Hepatocyte (in vitro differentiated cells): Measurements from ENCODE around the gene L3MBTL1.

Experiments
- EZH2 ChIP-seq: fragments of 200-600 bp; sonication (generic); IDR thresholded peaks from 2 replicates; pipeline ENCODE4 v1.6.1; 2016; ENCODE audit warnings: antibody characterized with exemption, mild to moderate bottlenecking, borderline replicate concordance
- EZH2phosphoT487 ChIP-seq: fragments of 200-600 bp; sonication (generic); IDR thresholded peaks from one replicate; pipeline ENCODE4 v1.6.1; 2018; ENCODE audit warnings: antibody characterized with exemption, mild to moderate bottlenecking, low read depth, moderate library complexity; ENCODE audit not compliant: unreplicated experiment, severe bottlenecking
- TF ChIP-seq, protein P1 (sequence below): fragments of 200-600 bp; sonication (generic); IDR thresholded peaks from 2 replicates; pipeline ENCODE4 v1.5.1; 2016; ENCODE audit warnings: antibody characterized with exemption, mild to moderate bottlenecking; ENCODE audit not compliant: poor library complexity

DNA sequence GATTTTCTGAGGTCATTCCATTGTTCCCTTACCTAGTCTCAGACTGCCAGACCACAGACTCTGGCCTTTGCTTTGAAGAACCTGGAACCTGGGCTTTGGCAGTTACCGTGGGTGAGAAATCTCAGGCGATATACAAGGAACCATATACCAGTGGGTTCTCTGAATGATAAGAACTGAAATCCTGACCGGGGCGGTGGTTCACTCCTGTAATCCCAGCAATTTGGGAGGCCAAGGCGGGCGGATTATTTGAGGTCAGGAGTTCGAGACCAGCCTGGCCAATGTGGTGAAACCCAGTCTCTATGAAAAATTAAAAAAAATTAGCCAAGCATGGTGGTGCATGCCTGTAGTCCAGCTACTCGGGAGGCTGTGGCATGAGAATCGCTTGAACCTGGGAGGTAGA is 37.0 kb downstream of the L3MBTL1 start:
- TF ChIP-seq EZH2 (no peak), EZH2phosphoT487 (no peak)
- TF ChIP-seq, protein P1, sequence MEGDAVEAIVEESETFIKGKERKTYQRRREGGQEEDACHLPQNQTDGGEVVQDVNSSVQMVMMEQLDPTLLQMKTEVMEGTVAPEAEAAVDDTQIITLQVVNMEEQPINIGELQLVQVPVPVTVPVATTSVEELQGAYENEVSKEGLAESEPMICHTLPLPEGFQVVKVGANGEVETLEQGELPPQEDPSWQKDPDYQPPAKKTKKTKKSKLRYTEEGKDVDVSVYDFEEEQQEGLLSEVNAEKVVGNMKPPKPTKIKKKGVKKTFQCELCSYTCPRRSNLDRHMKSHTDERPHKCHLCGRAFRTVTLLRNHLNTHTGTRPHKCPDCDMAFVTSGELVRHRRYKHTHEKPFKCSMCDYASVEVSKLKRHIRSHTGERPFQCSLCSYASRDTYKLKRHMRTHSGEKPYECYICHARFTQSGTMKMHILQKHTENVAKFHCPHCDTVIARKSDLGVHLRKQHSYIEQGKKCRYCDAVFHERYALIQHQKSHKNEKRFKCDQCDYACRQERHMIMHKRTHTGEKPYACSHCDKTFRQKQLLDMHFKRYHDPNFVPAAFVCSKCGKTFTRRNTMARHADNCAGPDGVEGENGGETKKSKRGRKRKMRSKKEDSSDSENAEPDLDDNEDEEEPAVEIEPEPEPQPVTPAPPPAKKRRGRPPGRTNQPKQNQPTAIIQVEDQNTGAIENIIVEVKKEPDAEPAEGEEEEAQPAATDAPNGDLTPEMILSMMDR = no peak
